BE2C (cell line): ENCODE measurements around the gene CARD8. TPM values are rescaled to one million over a fixed set of nuclear protein-coding genes. Genes with fewer than 3 reads are reported as not detected.

Experiments
- DNase-seq: peaks from one replicate; pipeline ENCODE4 v3.0.0-alpha.2; 2020
- H3K27me3 ChIP-seq: fragments of 250-450 bp; sonication (Bioruptor Pico); 2 replicates; pipeline ENCODE4 v1.5.1; 2020; ENCODE audit warnings: mild to moderate bottlenecking
- H3K36me3 ChIP-seq: fragments of 250-450 bp; sonication (Bioruptor Pico); 2 replicates; pipeline ENCODE4 v1.5.1; 2020; ENCODE audit warnings: mild to moderate bottlenecking
- H3K4me1 ChIP-seq: fragments of 250-450 bp; sonication (Bioruptor Pico); 2 replicates; pipeline ENCODE4 v1.5.1; 2020
- H3K4me3 ChIP-seq: 2 replicates; pipeline ENCODE4 v1.5.1; 2011; ENCODE audit warnings: low read depth, low read length
- H3K9me3 ChIP-seq: fragments of 250-450 bp; sonication (Bioruptor Pico); 2 replicates; pipeline ENCODE4 v1.5.1; 2020
- CTCF ChIP-seq: IDR thresholded peaks from 2 replicates; pipeline ENCODE4 v1.5.1; 2012; ENCODE audit warnings: mild to moderate bottlenecking, low read depth, low read length
- polyA plus RNA-seq: library from polyadenylated mRNA; unstranded; fragments of >200 nt; gene quantifications from one replicate; pipeline ENCODE4 v1.2.1, GENCODE V29; 2012; ENCODE audit warnings: low read depth, missing spikeins; ENCODE audit not compliant: insufficient read length, insufficient read depth

The CARD8 gene
- polyA plus RNA-seq: 3.1 TPM

GRCh38 chr19:48255376-48256303 lies at the start of gene CARD8:
Gene CARD8, minus strand, starts transcription at chr19:48255912. Its CDS starts 14,892 bp downstream, at chr19:48241020.
- peak within 1 kb of the TSS; percentile 95 for H3K4me3 ChIP-seq
- peak; percentile 80 for DNase-seq
- TF ChIP-seq CTCF: 0 out of 2 replicates have a peak, but pooled peaks have one; percentile 14
- H3K27me3 ChIP-seq: no peaks in the 10 kb centered on the region
- H3K9me3 ChIP-seq: no peaks in the 10 kb centered on the region
- peaks cover 5% of the 10 kb centered on the region for H3K4me1 ChIP-seq
- no peaks in the 10 kb centered on the region for H3K36me3 ChIP-seq

- no peaks in the 10 kb centered on the region for H3K9me3 ChIP-seq
- DNase-seq: no peak
- no peak for TF ChIP-seq CTCF
- no peaks in the 10 kb centered on the region for H3K27me3 ChIP-seq
- no peak overlapping the region for H3K4me3 ChIP-seq
- no peaks in the 10 kb centered on the region for H3K36me3 ChIP-seq
- H3K4me1 ChIP-seq: peaks cover 7% of the 10 kb centered on the region; the same call in 1 of the 2 replicates
Observed at GRCh38 chr19:48303866-48304265, 48.2 kb upstream of the CARD8 start.

GRCh38 chr19:48303367-48303766 lies 47.7 kb upstream of the CARD8 start:
- no peak for TF ChIP-seq CTCF
- no peaks in the 10 kb centered on the region for H3K27me3 ChIP-seq
- H3K9me3 ChIP-seq: no peaks in the 10 kb centered on the region

GRCh38 chr19:48302600-48302959 lies 46.9 kb upstream of the CARD8 start:
- no peak for TF ChIP-seq CTCF
- H3K27me3 ChIP-seq: no peaks in the 10 kb centered on the region
- no peak for DNase-seq

More at GRCh38 chr19:48303367-48303766, 47.7 kb upstream of the CARD8 start:
- Histone ChIP-seq H3K36me3 (no peaks in the 10 kb centered on the region), H3K4me3 (no peak overlapping the region), H3K4me1 (peaks cover 2% of the 10 kb centered on the region; the same call in 1 of the 2 replicates)
- no peak for DNase-seq

GRCh38 chr19:48301886-48302599 lies 46.3 kb upstream of the CARD8 start:
- Histone ChIP-seq H3K4me3 (no peak overlapping the region), H3K27me3 (no peaks in the 10 kb centered on the region), H3K36me3 (no peaks in the 10 kb centered on the region), H3K4me1 (no peaks in the 10 kb centered on the region), H3K9me3 (no peaks in the 10 kb centered on the region)
- no peak for DNase-seq
- TF ChIP-seq CTCF: no peak

More at GRCh38 chr19:48302600-48302959, 46.9 kb upstream of the CARD8 start:
- no peaks in the 10 kb centered on the region for H3K4me1 ChIP-seq
- H3K36me3 ChIP-seq: no peaks in the 10 kb centered on the region
- no peaks in the 10 kb centered on the region for H3K9me3 ChIP-seq
- no peak overlapping the region for H3K4me3 ChIP-seq
